SHP77 treated with DMSO at 0.1 percent for 48 hours (cell line): ENCODE results near the gene PKN2.
"Not testable (repeated sequence)": the region's sequence is repeated elsewhere in the genome, so short reads cannot be mapped to it uniquely, and the experiment has no call there.

Experiments used
- DNase-seq: peaks from one replicate; lab custom pipeline; 2025; lab: John Stamatoyannopoulos, UW

The PKN2 gene

GRCh38 chr1:88791192-88791591 is 107.1 kb downstream of the PKN2 start:
- DNase-seq, result no peak

GRCh38 chr1:88799491-88799890 is 115.4 kb downstream of the PKN2 start:
- no peak for DNase-seq

GRCh38 chr1:88800382-88801051 is 116.4 kb downstream of the PKN2 start:
- no peak for DNase-seq

- no peak for DNase-seq
These were observed 117.6 kb downstream of the PKN2 start for GRCh38 chr1:88801575-88802208.

GRCh38 chr1:88802404-88802803 is 118.3 kb downstream of the PKN2 start:
- no peak for DNase-seq

- no peak for DNase-seq
These were observed 118.9 kb downstream of the PKN2 start for GRCh38 chr1:88802950-88803349.

- DNase-seq, result no peak
These were observed 119.4 kb downstream of the PKN2 start for GRCh38 chr1:88803444-88803843.

- no peak for DNase-seq
These were observed 128.3 kb downstream of the PKN2 start for GRCh38 chr1:88812366-88812765.

- DNase-seq, result no peak
These were observed 129.4 kb downstream of the PKN2 start for GRCh38 chr1:88813471-88813870.

GRCh38 chr1:88819642-88820041 is 135.6 kb downstream of the PKN2 start:
- not testable (repeated sequence) for DNase-seq

- DNase-seq, result no peak
These were observed 141.6 kb downstream of the PKN2 start for GRCh38 chr1:88825721-88826120.

GRCh38 chr1:88847643-88848042 is 163.6 kb downstream of the PKN2 start:
- no peak for DNase-seq

- no peak for DNase-seq
These were observed 167.4 kb downstream of the PKN2 start for GRCh38 chr1:88851303-88852063.

GRCh38 chr1:88867743-88868521 is 183.9 kb downstream of the PKN2 start:
- no peak for DNase-seq

- DNase-seq, result not testable (repeated sequence)
These were observed 185.6 kb downstream of the PKN2 start for GRCh38 chr1:88869644-88870043.

- no peak for DNase-seq
These were observed 189.8 kb downstream of the PKN2 start for GRCh38 chr1:88873737-88874349.

GRCh38 chr1:88875595-88875994 is 191.5 kb downstream of the PKN2 start:
- DNase-seq, result no peak

- DNase-seq, result no peak
These were observed 192.7 kb downstream of the PKN2 start for GRCh38 chr1:88876573-88877365.

GRCh38 chr1:88877382-88877825 is 193.3 kb downstream of the PKN2 start:
- no peak for DNase-seq

GRCh38 chr1:88877911-88878310 is 193.8 kb downstream of the PKN2 start:
- no peak for DNase-seq

- no peak for DNase-seq
These were observed 194.7 kb downstream of the PKN2 start for GRCh38 chr1:88878731-88879130.
